GM12878 (cell line): ENCODE results near the gene TMEM18. TPM values are rescaled to one million over a fixed set of nuclear protein-coding genes. Genes with fewer than 3 reads are reported as not detected.

Experiments used
- ATAC-seq: fragments of 200-7000 bp; cut with Tn5 transposase; 3 replicates; pipeline ENCODE4 v1.9.1; 2020; ENCODE audit warnings: mild to moderate bottlenecking, moderate library complexity
- BruUV-seq: library from RNA; stranded (reverse); fragments of 400-500 nt; replicated peaks from 2 replicates; lab custom pipeline; 2021; lab: Mats Ljungman, UMichigan
- CTCF ChIA-PET: fragments of 300-600 bp; sonication (Branson Sonifier 250); formaldehyde crosslinking; extraction: SDS; loops from one replicate; lab custom pipeline; 2021; ENCODE audit warnings: inconsistent platforms; lab: Yijun Ruan, JAX
- POLR2A ChIA-PET: fragments of 350-600 bp; formaldehyde crosslinking; extraction: SDS; loops from one replicate; lab custom pipeline; 2021; ENCODE audit warnings: inconsistent platforms; lab: Charles Lee
- RAD21 ChIA-PET: fragments of 300-600 bp; sonication (Branson Sonifier 250); formaldehyde crosslinking; loops from one replicate; lab custom pipeline; 2023; ENCODE audit warnings: antibody characterized with exemption; ENCODE audit not compliant: unreplicated experiment; lab: Charles Lee
- SMC1A ChIA-PET: fragments of 300-600 bp; sonication (Branson Sonifier 250); formaldehyde crosslinking; loops from one replicate; lab custom pipeline; 2023; ENCODE audit not compliant: unreplicated experiment, uncharacterized antibody; lab: Charles Lee
- DNase-seq: peaks from one replicate; pipeline ENCODE4 v3.0.0-alpha.2; 2011; ENCODE audit warnings: low read depth, low spot score
- FAIRE-seq: peaks from 3 replicates; lab custom pipeline; 2011; peaks lifted over from hg19 to GRCh38; lab: Jason Lieb, UNC
- H2AFZ ChIP-seq: 2 replicates; pipeline ENCODE4 v1.6.0; 2011; ENCODE audit warnings: low read depth, low read length, control low read depth; ENCODE audit not compliant: control insufficient read depth
- H3K27ac ChIP-seq: 2 replicates; pipeline ENCODE4 v1.5.1; 2011; ENCODE audit warnings: control low read depth; ENCODE audit not compliant: control insufficient read depth, insufficient read depth
- H3K27me3 ChIP-seq, 2 experiments: replicated peaks in 1 of 2; 2 replicates each; pipeline versions ENCODE4 v1.6.0 to v1.6.1; 2011; ENCODE audit warnings: low read length in 1 of 2; ENCODE audit not compliant: control insufficient read depth in 2 of 2, insufficient read depth in 2 of 2
- H3K36me3 ChIP-seq, 2 experiments: 2 replicates each; pipeline ENCODE4 v1.5.1; 2011; ENCODE audit warnings: low read length in 1 of 2; ENCODE audit not compliant: control insufficient read depth in 2 of 2, insufficient read depth in 2 of 2
- H3K4me1 ChIP-seq: 2 replicates; pipeline ENCODE4 v1.6.1; 2011; ENCODE audit warnings: mild to moderate bottlenecking, low read length, moderate library complexity, mixed read lengths; ENCODE audit not compliant: control insufficient read depth, insufficient read depth
- H3K4me2 ChIP-seq: 2 replicates; pipeline ENCODE4 v1.6.0; 2011; ENCODE audit warnings: control low read depth; ENCODE audit not compliant: control insufficient read depth, insufficient read depth
- H3K4me3 ChIP-seq: fragments of 200-600 bp; sonication (generic); 2 replicates; pipeline ENCODE4 v1.5.1; 2016
- H3K79me2 ChIP-seq: 2 replicates; pipeline ENCODE4 v1.6.0; 2011; ENCODE audit warnings: low read length; ENCODE audit not compliant: control insufficient read depth, insufficient read depth
- H3K9ac ChIP-seq: 2 replicates; pipeline ENCODE4 v1.8.0; 2011; ENCODE audit warnings: low read length, control low read depth, mixed read lengths; ENCODE audit not compliant: control insufficient read depth, insufficient read depth
- H3K9me3 ChIP-seq: replicated peaks from 3 replicates; pipeline ENCODE4 v1.5.1; 2011; ENCODE audit warnings: mild to moderate bottlenecking, low read length; ENCODE audit not compliant: control insufficient read depth, insufficient read depth
- H4K20me1 ChIP-seq: 2 replicates; pipeline ENCODE4 v1.6.0; 2011; ENCODE audit not compliant: control insufficient read depth, insufficient read depth
- ASH2L ChIP-seq: fragments of 300-600, 200-600 bp; sonication (generic); IDR thresholded peaks from 2 replicates; pipeline ENCODE4 v1.6.1; 2017; ENCODE audit warnings: low read depth, mild to moderate bottlenecking, borderline replicate concordance
- BMI1 ChIP-seq: fragments of 450-650 bp; IDR thresholded peaks from 2 replicates; pipeline ENCODE4 v1.6.1; 2016; ENCODE audit warnings: mild to moderate bottlenecking, moderate library complexity, borderline replicate concordance
- CBX5 ChIP-seq: sonication (generic); IDR thresholded peaks from 2 replicates; pipeline ENCODE4 v1.6.1; 2016; ENCODE audit warnings: low read depth, moderate library complexity, mild to moderate bottlenecking, inconsistent platforms
- ESRRA ChIP-seq: IDR thresholded peaks from 2 replicates; pipeline ENCODE4 v1.6.1; 2012; ENCODE audit warnings: mild to moderate bottlenecking, low read length, improper control_type of control experiment
- IKZF1 ChIP-seq: fragments of 450-650 bp; conservative IDR thresholded peaks from 2 replicates; pipeline ENCODE4 v1.6.1; 2017; ENCODE audit warnings: antibody characterized with exemption, mild to moderate bottlenecking
- IKZF2 ChIP-seq, 2 experiments: fragments of 450-650 bp; IDR thresholded peaks; 2 replicates each; pipeline ENCODE4 v1.6.1; 2017; ENCODE audit warnings: mild to moderate bottlenecking in 2 of 2, moderate library complexity in 2 of 2
- MTA2 ChIP-seq: fragments of 450-650 bp; IDR thresholded peaks from 2 replicates; pipeline ENCODE4 v1.6.1; 2016; ENCODE audit warnings: low read depth, mild to moderate bottlenecking, moderate library complexity
- NFXL1 ChIP-seq: fragments of 450-650 bp; IDR thresholded peaks from 2 replicates; pipeline ENCODE4 v1.6.1; 2017; ENCODE audit warnings: antibody characterized with exemption, mild to moderate bottlenecking, borderline replicate concordance
- RAD51 ChIP-seq: fragments of 450-650 bp; IDR thresholded peaks from 2 replicates; pipeline ENCODE4 v1.6.1; 2016; ENCODE audit warnings: moderate library complexity, mild to moderate bottlenecking, inconsistent platforms
- RELA ChIP-seq: fragments of 450-650 bp; IDR thresholded peaks from 2 replicates; pipeline ENCODE4 v1.8.0; 2014; ENCODE audit warnings: borderline replicate concordance; ENCODE audit not compliant: partially characterized antibody
- RELB ChIP-seq: fragments of 450-650 bp; IDR thresholded peaks from 2 replicates; pipeline ENCODE4 v1.6.1; 2017; ENCODE audit warnings: low read depth, mild to moderate bottlenecking, moderate library complexity
- SMAD5 ChIP-seq: IDR thresholded peaks from 2 replicates; pipeline ENCODE4 v1.6.1; 2016; ENCODE audit warnings: antibody characterized with exemption, low read depth
- STAT3 ChIP-seq: IDR thresholded peaks from 2 replicates; pipeline ENCODE4 v1.6.1; 2011; ENCODE audit warnings: low read depth, low read length, improper control_type of control experiment
- ZNF274 ChIP-seq: IDR thresholded peaks from one replicate; pipeline ENCODE4 v1.8.0; 2011; ENCODE audit not compliant: insufficient read length, insufficient read depth
- whole genome bisulfite sequencing: methylation state at CpG from one replicate; pipeline ENCODE4 v1.1.6; 2016; ENCODE audit warnings: low lambda C conversion rate; ENCODE audit not compliant: insufficient replicate concordance, insufficient coverage; ENCODE audit errors: missing lambda C conversion rate; 5-methylcytosine and 5-hydroxymethylcytosine counted together
- in situ Hi-C: fragments of 300-500 bp; cut with MboI; formaldehyde crosslinking; loops from 9 replicates; pipeline ENCODE4 v1.14.3; 2018; ENCODE audit warnings: mixed read lengths
- intact Hi-C: fragments of 100-400 bp; cut with micrococcal nuclease; formaldehyde crosslinking; loops from one replicate; pipeline ENCODE4 v1.14.2; 2022; ENCODE audit not compliant: unreplicated experiment
- polyA plus RNA-seq, 11 experiments: library from polyadenylated mRNA; depleted of rRNA in 4 of 11; unstranded in 6 of 11; stranded (reverse) in 5 of 11; fragments of >200 nt; fragmentation: Nextera tagmentation in 4 of 11; fragmentation: Illumina TruSeq in 1 of 11; extraction: Ambion mirVana in 4 of 11; extraction: Trizol in 1 of 11; gene quantifications; 1 replicate in 1 of 11; 2 replicates in 10 of 11; pipeline versions ENCODE4 v1.2.1 to v1.2.3, GENCODE V29; 2011 to 2016; ENCODE audit warnings: inconsistent platforms in 2 of 11, missing spikeins in 2 of 11, low read depth in 1 of 11
- total RNA-seq, 4 experiments: library from RNA; depleted of rRNA in 3 of 4; stranded (reverse); fragments of >200 nt in 3 of 4; fragmentation: Illumina TruSeq in 1 of 4; extraction: Trizol in 1 of 4; gene quantifications; 2 replicates each; pipeline versions ENCODE4 v1.2.1 to v1.2.3, GENCODE V29; 2013 to 2021
- TF ChIP-seq, protein P1 (sequence below), 3 experiments: IDR thresholded peaks in 2 of 3; conservative IDR thresholded peaks in 1 of 3; 2 replicates each; pipeline ENCODE4 v1.5.1; 2011; ENCODE audit warnings: low read depth in 3 of 3, low read length in 3 of 3, mild to moderate bottlenecking in 3 of 3, control low read depth in 2 of 3, moderate library complexity in 2 of 3, inconsistent platforms in 1 of 3, mixed read lengths in 1 of 3; ENCODE audit not compliant: control insufficient read depth in 2 of 3, insufficient read depth in 1 of 3; ENCODE audit errors: extremely low read depth in 1 of 3

TMEM18 gene
- total and polyA plus RNA-seq, 10 of the 15 experiments (the other 5 are each of a cell fraction or from before 2014, with no cell fraction given): 11.2 to 56.3 (median 26.0) TPM

- no TSS peak for BruUV-seq
These were observed 48.3 kb upstream of the TMEM18 start for GRCh38 chr2:725468-725867.

GRCh38 chr2:723761-724160 lies 46.6 kb upstream of the TMEM18 start:
- no peak overlapping the region for H3K4me3 ChIP-seq
- ATAC-seq (no peak), FAIRE-seq (no peak), DNase-seq (no peak)
- CTCF ChIA-PET: no interaction called here
- H3K27me3 ChIP-seq: 0 out of 4 replicates have a peak, but pooled peaks cover 0 to 3% of the 10 kb centered on the region in 2 experiments
- H3K27ac ChIP-seq: no peak overlapping the region
- H3K9me3 ChIP-seq: no peaks in the 10 kb centered on the region
- in situ Hi-C loops (no loop called here), intact Hi-C loops (no loop called here)
- peaks cover 13% of the 10 kb centered on the region for H3K4me1 ChIP-seq
- no peaks in the 10 kb centered on the region for H3K79me2 ChIP-seq
- no peak overlapping the region for H3K9ac ChIP-seq
- H3K36me3 ChIP-seq: no peaks in the 10 kb centered on the region
- H3K4me2 ChIP-seq: no peak overlapping the region
- WGBS: 72% methylated on average over 5 of the region's 5 CpGs
- POLR2A ChIA-PET: no interaction called here
- SMC1A ChIA-PET: no interaction called here
- no peak overlapping the region for H2AFZ ChIP-seq
- H4K20me1 ChIP-seq: no peaks in the 10 kb centered on the region
- RAD21 ChIA-PET: no interaction called here
- BruUV-seq: no TSS peak
- TF ChIP-seq RELA (no peak), CBX5 (no peak), STAT3 (no peak), IKZF2 (IDR thresholded peaks at IDR 0.05) (no peak), BMI1 (no peak), SMAD5 (no peak), IKZF1 (no peak), MTA2 (no peak), ASH2L (no peak), RAD51 (no peak), NFXL1 (no peak), RELB (no peak), ESRRA (no peak), ZNF274 (no peak)
- TF ChIP-seq, protein P1, sequence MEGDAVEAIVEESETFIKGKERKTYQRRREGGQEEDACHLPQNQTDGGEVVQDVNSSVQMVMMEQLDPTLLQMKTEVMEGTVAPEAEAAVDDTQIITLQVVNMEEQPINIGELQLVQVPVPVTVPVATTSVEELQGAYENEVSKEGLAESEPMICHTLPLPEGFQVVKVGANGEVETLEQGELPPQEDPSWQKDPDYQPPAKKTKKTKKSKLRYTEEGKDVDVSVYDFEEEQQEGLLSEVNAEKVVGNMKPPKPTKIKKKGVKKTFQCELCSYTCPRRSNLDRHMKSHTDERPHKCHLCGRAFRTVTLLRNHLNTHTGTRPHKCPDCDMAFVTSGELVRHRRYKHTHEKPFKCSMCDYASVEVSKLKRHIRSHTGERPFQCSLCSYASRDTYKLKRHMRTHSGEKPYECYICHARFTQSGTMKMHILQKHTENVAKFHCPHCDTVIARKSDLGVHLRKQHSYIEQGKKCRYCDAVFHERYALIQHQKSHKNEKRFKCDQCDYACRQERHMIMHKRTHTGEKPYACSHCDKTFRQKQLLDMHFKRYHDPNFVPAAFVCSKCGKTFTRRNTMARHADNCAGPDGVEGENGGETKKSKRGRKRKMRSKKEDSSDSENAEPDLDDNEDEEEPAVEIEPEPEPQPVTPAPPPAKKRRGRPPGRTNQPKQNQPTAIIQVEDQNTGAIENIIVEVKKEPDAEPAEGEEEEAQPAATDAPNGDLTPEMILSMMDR (IDR thresholded peaks at IDR 0.05 in 2 of 3, conservative IDR thresholded peaks at IDR 0.05 in 1 of 3; ENCODE audit: control insufficient read depth in 2 of 3, extremely low read depth in 1 of 3, insufficient read depth in 1 of 3, low read depth in 3 of 3, low read length in 3 of 3): no peak

More at GRCh38 chr2:725468-725867, 48.3 kb upstream of the TMEM18 start:
- H3K79me2 ChIP-seq: no peaks in the 10 kb centered on the region
- RAD21 ChIA-PET: interaction anchor here (3.3 kb wide), 1 partner anchor 10 kb away, joined by 20 read pairs; no protein-coding TSS in a partner anchor
- peaks cover 13% of the 10 kb centered on the region for H3K4me1 ChIP-seq
- intact Hi-C loops: no loop called here
- H4K20me1 ChIP-seq: no peaks in the 10 kb centered on the region
- no peak overlapping the region for H3K4me2 ChIP-seq
- no peaks in the 10 kb centered on the region for H3K36me3 ChIP-seq
- 72% methylated on average over 4 of the region's 4 CpGs for WGBS
- DNase-seq (no peak), ATAC-seq (no peak), FAIRE-seq (no peak)
- SMC1A ChIA-PET: interaction anchor here (0.9 to 2.8 kb wide), 4 partner anchors 9 to 20 kb away, joined by 4 to 26 read pairs (median 6); no protein-coding TSS in a partner anchor
- 0 out of 4 replicates have a peak, but pooled peaks cover 0 to 3% of the 10 kb centered on the region in 2 experiments for H3K27me3 ChIP-seq
- no peak for TF ChIP-seq ESRRA
- H3K9me3 ChIP-seq: no peaks in the 10 kb centered on the region
- H3K27ac ChIP-seq: no peak overlapping the region
- CTCF ChIA-PET: interaction anchor here (0.7 to 4.1 kb wide), 3 partner anchors 9 to 13 kb away, joined by 3 to 32 read pairs (median 8); no protein-coding TSS in a partner anchor
- H2AFZ ChIP-seq: no peak overlapping the region
- POLR2A ChIA-PET: no interaction called here
- in situ Hi-C loops: no loop called here
- no peak overlapping the region for H3K4me3 ChIP-seq
- no peak overlapping the region for H3K9ac ChIP-seq
